IMR-90 (cell line): ENCODE measurements around the gene TRMT11. TPM values are rescaled to one million over a fixed set of nuclear protein-coding genes. Genes with fewer than 3 reads are reported as not detected.

ENCODE experiments used
- ATAC-seq: fragments of 200-7000 bp; cut with Tn5 transposase; 2 replicates; pipeline ENCODE4 v1.9.1; 2020; ENCODE audit warnings: low read depth, mild to moderate bottlenecking, moderate library complexity
- BruUV-seq: library from RNA; stranded (reverse); fragments of 400-500 nt; replicated peaks from 2 replicates; lab custom pipeline; 2021; lab: Mats Ljungman, UMichigan
- CTCF ChIA-PET: fragments of 300-600 bp; formaldehyde crosslinking; extraction: SDS; loops from one replicate; lab custom pipeline; 2021; ENCODE audit warnings: antibody characterized with exemption; lab: Yijun Ruan, JAX
- POLR2A ChIA-PET: fragments of 300-600 bp; sonication (Branson Sonifier 250); formaldehyde crosslinking; loops from one replicate; lab custom pipeline; 2022; ENCODE audit warnings: antibody characterized with exemption; ENCODE audit not compliant: unreplicated experiment; lab: Charles Lee
- DNase-seq: peaks from one replicate; pipeline ENCODE4 v3.0.0; 2013
- H2AFZ ChIP-seq: replicated peaks from 2 replicates; pipeline ENCODE3; 2013; ENCODE audit warnings: low read length, mild to moderate bottlenecking; ENCODE audit not compliant: poor library complexity
- H2AK5ac ChIP-seq: 2 replicates; pipeline ENCODE4 v1.6.1; 2013; ENCODE audit warnings: low read depth, low read length, inconsistent platforms
- H2AK9ac ChIP-seq: replicated peaks from 2 replicates; pipeline ENCODE3; 2013; ENCODE audit warnings: mild to moderate bottlenecking, low read depth, low read length, moderate library complexity; ENCODE audit not compliant: poor library complexity
- H2BK120ac ChIP-seq: 2 replicates; pipeline ENCODE4 v1.6.1; 2013; ENCODE audit warnings: low read depth, low read length, inconsistent platforms
- H2BK15ac ChIP-seq: 3 replicates; pipeline ENCODE4 v1.6.1; 2013; ENCODE audit warnings: low read depth, low read length, inconsistent platforms
- H2BK20ac ChIP-seq: 2 replicates; pipeline ENCODE4 v1.6.1; 2013; ENCODE audit warnings: low read depth, mild to moderate bottlenecking, inconsistent platforms, low read length, moderate library complexity
- H2BK5ac ChIP-seq: 2 replicates; pipeline ENCODE4 v1.6.1; 2013; ENCODE audit warnings: mild to moderate bottlenecking, low read depth, low read length, inconsistent platforms; ENCODE audit not compliant: poor library complexity, severe bottlenecking
- H3K14ac ChIP-seq: replicated peaks from 2 replicates; pipeline ENCODE4 v1.6.1; 2013; ENCODE audit warnings: low read depth, low read length, inconsistent platforms
- H3K18ac ChIP-seq: 2 replicates; pipeline ENCODE4 v1.6.1; 2013; ENCODE audit warnings: low read depth, low read length, control low read depth
- H3K23ac ChIP-seq: 2 replicates; pipeline ENCODE4 v1.6.1; 2013; ENCODE audit warnings: low read depth, low read length, inconsistent platforms
- H3K27ac ChIP-seq: 2 replicates; pipeline ENCODE4 v1.5.1; 2013; ENCODE audit warnings: mild to moderate bottlenecking, control low read depth, low read length; ENCODE audit not compliant: insufficient read depth
- H3K27me3 ChIP-seq: 2 replicates; pipeline ENCODE4 v1.6.1; 2013; ENCODE audit warnings: low read length; ENCODE audit not compliant: control insufficient read depth, insufficient read depth
- H3K36me3 ChIP-seq: 2 replicates; pipeline ENCODE4 v1.6.1; 2013; ENCODE audit warnings: low read length, mixed read lengths; ENCODE audit not compliant: control insufficient read depth, insufficient read depth
- H3K4ac ChIP-seq: 2 replicates; pipeline ENCODE4 v1.6.1; 2013; ENCODE audit warnings: low read depth, low read length, inconsistent platforms
- H3K4me1 ChIP-seq: 2 replicates; pipeline ENCODE4 v1.6.1; 2013; ENCODE audit warnings: low read length, mixed read lengths; ENCODE audit not compliant: control insufficient read depth, insufficient read depth
- H3K4me2 ChIP-seq: 2 replicates; pipeline ENCODE4 v1.6.1; 2013; ENCODE audit warnings: low read depth, mild to moderate bottlenecking, control low read depth, low read length, moderate library complexity
- H3K4me3 ChIP-seq: 2 replicates; pipeline ENCODE4 v1.5.1; 2013; ENCODE audit warnings: low read depth, mild to moderate bottlenecking, control low read depth, low read length, moderate library complexity; ENCODE audit not compliant: insufficient read depth
- H3K56ac ChIP-seq: 2 replicates; pipeline ENCODE4 v1.6.1; 2013; ENCODE audit warnings: low read length, inconsistent platforms; ENCODE audit not compliant: insufficient read depth; ENCODE audit errors: extremely low read depth
- H3K79me1 ChIP-seq, 2 experiments: 2 replicates each; pipeline ENCODE4 v1.6.1; 2013; ENCODE audit warnings: low read length in 2 of 2, inconsistent platforms in 1 of 2, low read depth in 1 of 2
- H3K9ac ChIP-seq: 2 replicates; pipeline ENCODE4 v1.6.1; 2013; ENCODE audit warnings: low read depth, low read length, control low read depth
- H3K9me1 ChIP-seq: 2 replicates; pipeline ENCODE4 v1.6.1; 2013; ENCODE audit warnings: low read length, inconsistent platforms; ENCODE audit not compliant: insufficient read depth
- H3K9me3 ChIP-seq: 2 replicates; pipeline ENCODE4 v1.6.1; 2013; ENCODE audit warnings: low read length; ENCODE audit not compliant: control insufficient read depth, insufficient read depth
- H4K20me1 ChIP-seq: 2 replicates; pipeline ENCODE4 v1.6.1; 2013; ENCODE audit warnings: low read length, inconsistent platforms; ENCODE audit not compliant: insufficient read depth
- H4K5ac ChIP-seq: 2 replicates; pipeline ENCODE4 v1.6.1; 2013; ENCODE audit warnings: mild to moderate bottlenecking, low read depth, low read length, control low read depth
- H4K8ac ChIP-seq, 2 experiments: 2 replicates each; pipeline ENCODE4 v1.6.1; 2013; ENCODE audit warnings: low read depth in 2 of 2, low read length in 2 of 2, control low read depth in 1 of 2, inconsistent platforms in 1 of 2
- H4K91ac ChIP-seq: 2 replicates; pipeline ENCODE4 v1.6.1; 2013; ENCODE audit warnings: low read depth, low read length, inconsistent platforms; ENCODE audit not compliant: insufficient read depth
- BHLHE40 ChIP-seq: fragments of 150-350 bp; IDR thresholded peaks from 2 replicates; pipeline ENCODE4 v1.6.1; 2016; ENCODE audit warnings: mild to moderate bottlenecking, low read depth, low read length
- CEBPB ChIP-seq: IDR thresholded peaks from 2 replicates; pipeline ENCODE4 v1.6.1; 2012; ENCODE audit warnings: low read depth, low read length, improper control_type of control experiment
- CHD1 ChIP-seq: IDR thresholded peaks from 2 replicates; pipeline ENCODE4 v1.6.1; 2012; ENCODE audit warnings: low read depth, low read length, improper control_type of control experiment
- FOS ChIP-seq: fragments of 150-350 bp; IDR thresholded peaks from 2 replicates; pipeline ENCODE4 v1.6.1; 2016; ENCODE audit warnings: low read depth, low read length
- MAFK ChIP-seq: IDR thresholded peaks from 2 replicates; pipeline ENCODE4 v1.6.1; 2012; ENCODE audit warnings: low read depth, low read length, improper control_type of control experiment
- MAZ ChIP-seq: IDR thresholded peaks from 2 replicates; pipeline ENCODE4 v1.6.1; 2012; ENCODE audit warnings: low read depth, mild to moderate bottlenecking, low read length, improper control_type of control experiment, moderate library complexity, borderline replicate concordance
- MXI1 ChIP-seq: IDR thresholded peaks from 2 replicates; pipeline ENCODE4 v1.6.1; 2012; ENCODE audit warnings: low read depth, mild to moderate bottlenecking, low read length, moderate library complexity, borderline replicate concordance
- NFE2L2 ChIP-seq: fragments of 150-350 bp; IDR thresholded peaks from 2 replicates; pipeline ENCODE4 v1.6.1; 2016; ENCODE audit warnings: low read depth, mild to moderate bottlenecking, low read length
- POLR2A ChIP-seq: IDR thresholded peaks from 2 replicates; pipeline ENCODE4 v1.6.1; 2012; ENCODE audit warnings: mild to moderate bottlenecking, low read depth, low read length
- RAD21 ChIP-seq: IDR thresholded peaks from 2 replicates; pipeline ENCODE4 v1.6.1; 2012; ENCODE audit warnings: low read length, improper control_type of control experiment
- RCOR1 ChIP-seq: IDR thresholded peaks from 2 replicates; pipeline ENCODE4 v1.6.1; 2012; ENCODE audit warnings: mild to moderate bottlenecking, low read length, improper control_type of control experiment; ENCODE audit not compliant: insufficient replicate concordance
- RFX5 ChIP-seq: IDR thresholded peaks from 2 replicates; pipeline ENCODE4 v1.8.0; 2012; ENCODE audit warnings: low read depth, mild to moderate bottlenecking, low read length, moderate library complexity
- WGBS, 2 experiments: methylation state at CpG; one replicate each; pipeline versions ENCODE4 v1.1.5 to v1.1.7; 2013; ENCODE audit warnings: missing lambda C conversion rate in 2 of 2; ENCODE audit not compliant: insufficient read length in 1 of 2; ENCODE audit errors: extremely low coverage in 2 of 2; 5-methylcytosine and 5-hydroxymethylcytosine counted together
- dilution Hi-C: fragments of 300-500 bp; cut with HindIII; formaldehyde crosslinking; loops from one replicate; pipeline ENCODE4 v1.14.3; 2018; ENCODE audit warnings: low sequenced_read_pairs; ENCODE audit not compliant: unreplicated experiment
- in situ Hi-C: fragments of 300-500 bp; cut with MboI; formaldehyde crosslinking; loops from 3 replicates; pipeline ENCODE4 v1.14.3; 2019; ENCODE audit warnings: low sequenced_read_pairs, inconsistent platforms, mixed read lengths
- intact Hi-C: fragments of 100-400 bp; cut with micrococcal nuclease; formaldehyde crosslinking; loops from 2 replicates; pipeline ENCODE4 v1.10.0; 2022
- polyA plus RNA-seq, 3 experiments: library from polyadenylated mRNA; depleted of rRNA; stranded (reverse); fragments of >200 nt; gene quantifications; 2 replicates each; pipeline ENCODE4 v1.2.3, GENCODE V29; 2012; ENCODE audit warnings: low replicate concordance in 1 of 3
- total RNA-seq: library from RNA; depleted of rRNA; stranded (reverse); fragments of >200 nt; gene quantifications from 2 replicates; pipeline ENCODE4 v1.2.3, GENCODE V29; 2012
- TF ChIP-seq, protein P1 (sequence below): fragments of 150-350 bp; IDR thresholded peaks from 2 replicates; pipeline ENCODE4 v1.6.1; 2017; ENCODE audit warnings: mild to moderate bottlenecking, antibody characterized with exemption, low read length, low read depth
- TF ChIP-seq, protein P2 (sequence below): fragments of 150-350 bp; IDR thresholded peaks from 2 replicates; pipeline ENCODE4 v1.6.1; 2016; ENCODE audit warnings: low read depth, mild to moderate bottlenecking, low read length, moderate library complexity, borderline replicate concordance
- TF ChIP-seq, protein P3 (sequence below): conservative IDR thresholded peaks from 2 replicates; pipeline ENCODE4 v1.5.1; 2012; ENCODE audit warnings: mild to moderate bottlenecking, low read depth, low read length, improper control_type of control experiment

Gene TRMT11
- total and polyA plus RNA-seq, 2 of the 4 experiments (the other 2 are of a cell fraction) = 14.3 to 19.0 TPM

DNA sequence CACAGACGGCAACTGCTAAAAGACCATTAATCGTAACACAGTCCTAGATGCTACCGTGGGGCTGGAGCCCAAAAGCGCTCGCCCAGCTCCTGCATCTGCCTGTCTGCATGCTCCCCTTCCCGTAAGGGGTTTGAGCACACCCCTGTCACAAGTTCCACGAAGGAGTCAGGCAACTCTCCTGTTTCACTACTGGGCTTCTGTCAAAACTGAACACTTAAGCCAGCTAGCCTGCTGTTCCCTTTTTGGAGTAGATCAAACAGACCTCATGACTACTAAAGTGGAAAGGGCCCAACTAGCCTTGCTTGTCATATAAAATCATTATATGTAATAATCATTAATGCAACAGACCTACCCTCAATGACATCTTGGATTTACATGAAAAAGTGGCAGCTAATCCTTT, 61.3 kb downstream of the TRMT11 start:
- Histone ChIP-seq H3K9me1 (no peaks in the 10 kb centered on the region), H3K4me1 (no peaks in the 10 kb centered on the region), H3K4me3 (no peak overlapping the region), H3K18ac (no peak overlapping the region), H2BK20ac (no peak overlapping the region), H4K5ac (no peak overlapping the region), H3K4me2 (no peak overlapping the region), H2AK9ac (no peak overlapping the region), H4K91ac (no peak overlapping the region), H3K4ac (no peak overlapping the region), H2BK120ac (no peak overlapping the region), H3K36me3 (peaks cover 2% of the 10 kb centered on the region; the same call in 1 of the 2 replicates), H2BK5ac (no peak overlapping the region), H3K23ac (no peak overlapping the region), H2BK15ac (no peak overlapping the region), H2AFZ (no peak overlapping the region), H2AK5ac (no peak overlapping the region), H3K14ac (no peak overlapping the region), H4K20me1 (no peaks in the 10 kb centered on the region), H3K27me3 (no peaks in the 10 kb centered on the region), H3K79me1 (no peaks in the 10 kb centered on the region), H4K8ac (no peak overlapping the region), H3K9me3 (no peaks in the 10 kb centered on the region), H3K27ac (no peak overlapping the region), H3K56ac (no peak overlapping the region), H3K9ac (no peak overlapping the region)
- TF ChIP-seq POLR2A = no peak
- TF ChIP-seq MAZ = no peak
- no peak for TF ChIP-seq RFX5
- TF ChIP-seq, protein P1, sequence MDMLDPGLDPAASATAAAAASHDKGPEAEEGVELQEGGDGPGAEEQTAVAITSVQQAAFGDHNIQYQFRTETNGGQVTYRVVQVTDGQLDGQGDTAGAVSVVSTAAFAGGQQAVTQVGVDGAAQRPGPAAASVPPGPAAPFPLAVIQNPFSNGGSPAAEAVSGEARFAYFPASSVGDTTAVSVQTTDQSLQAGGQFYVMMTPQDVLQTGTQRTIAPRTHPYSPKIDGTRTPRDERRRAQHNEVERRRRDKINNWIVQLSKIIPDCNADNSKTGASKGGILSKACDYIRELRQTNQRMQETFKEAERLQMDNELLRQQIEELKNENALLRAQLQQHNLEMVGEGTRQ = no peak
- TF ChIP-seq, protein P2, sequence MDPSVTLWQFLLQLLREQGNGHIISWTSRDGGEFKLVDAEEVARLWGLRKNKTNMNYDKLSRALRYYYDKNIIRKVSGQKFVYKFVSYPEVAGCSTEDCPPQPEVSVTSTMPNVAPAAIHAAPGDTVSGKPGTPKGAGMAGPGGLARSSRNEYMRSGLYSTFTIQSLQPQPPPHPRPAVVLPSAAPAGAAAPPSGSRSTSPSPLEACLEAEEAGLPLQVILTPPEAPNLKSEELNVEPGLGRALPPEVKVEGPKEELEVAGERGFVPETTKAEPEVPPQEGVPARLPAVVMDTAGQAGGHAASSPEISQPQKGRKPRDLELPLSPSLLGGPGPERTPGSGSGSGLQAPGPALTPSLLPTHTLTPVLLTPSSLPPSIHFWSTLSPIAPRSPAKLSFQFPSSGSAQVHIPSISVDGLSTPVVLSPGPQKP = no peak
- no peak for TF ChIP-seq CEBPB
- TF ChIP-seq MXI1 = no peak
- no peak for TF ChIP-seq CHD1
- no peak for TF ChIP-seq FOS
- TF ChIP-seq NFE2L2 = no peak
- no peak for TF ChIP-seq BHLHE40
- TF ChIP-seq MAFK = no peak
- no peak for TF ChIP-seq RAD21
- TF ChIP-seq RCOR1 = no peak
- TF ChIP-seq, protein P3, sequence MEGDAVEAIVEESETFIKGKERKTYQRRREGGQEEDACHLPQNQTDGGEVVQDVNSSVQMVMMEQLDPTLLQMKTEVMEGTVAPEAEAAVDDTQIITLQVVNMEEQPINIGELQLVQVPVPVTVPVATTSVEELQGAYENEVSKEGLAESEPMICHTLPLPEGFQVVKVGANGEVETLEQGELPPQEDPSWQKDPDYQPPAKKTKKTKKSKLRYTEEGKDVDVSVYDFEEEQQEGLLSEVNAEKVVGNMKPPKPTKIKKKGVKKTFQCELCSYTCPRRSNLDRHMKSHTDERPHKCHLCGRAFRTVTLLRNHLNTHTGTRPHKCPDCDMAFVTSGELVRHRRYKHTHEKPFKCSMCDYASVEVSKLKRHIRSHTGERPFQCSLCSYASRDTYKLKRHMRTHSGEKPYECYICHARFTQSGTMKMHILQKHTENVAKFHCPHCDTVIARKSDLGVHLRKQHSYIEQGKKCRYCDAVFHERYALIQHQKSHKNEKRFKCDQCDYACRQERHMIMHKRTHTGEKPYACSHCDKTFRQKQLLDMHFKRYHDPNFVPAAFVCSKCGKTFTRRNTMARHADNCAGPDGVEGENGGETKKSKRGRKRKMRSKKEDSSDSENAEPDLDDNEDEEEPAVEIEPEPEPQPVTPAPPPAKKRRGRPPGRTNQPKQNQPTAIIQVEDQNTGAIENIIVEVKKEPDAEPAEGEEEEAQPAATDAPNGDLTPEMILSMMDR = no peak
- ChIA-PET CTCF (no interaction called here), POLR2A (no interaction called here)
- ATAC-seq (no peak), DNase-seq (no peak)
- in situ Hi-C loops (loop anchor here (25.0 kb wide), 2 partner anchors 290 to 1065 kb away; partner anchors contain the start of genes CENPW and RSPO3), intact Hi-C loops (no loop called here), dilution Hi-C loops (no loop called here)
- no TSS peak for BruUV-seq
- 83% methylated on average over 1 of the region's 7 CpGs; no CpG with 5 or more reads in 1 of the 2 experiments for WGBS, 2 experiments
